ENCODE data around the gene POU3F1. TPM values are rescaled to one million over a fixed set of nuclear protein-coding genes. Genes with fewer than 3 reads are reported as not detected.

POU3F1 gene
- total RNA-seq, 3 donors from 2014 or later, result 0.29 TPM; not detected in 2

GRCh38 chr1:38087676-38088075 is 41.1 kb upstream of the POU3F1 start:
- TF ChIP-seq, protein P1, sequence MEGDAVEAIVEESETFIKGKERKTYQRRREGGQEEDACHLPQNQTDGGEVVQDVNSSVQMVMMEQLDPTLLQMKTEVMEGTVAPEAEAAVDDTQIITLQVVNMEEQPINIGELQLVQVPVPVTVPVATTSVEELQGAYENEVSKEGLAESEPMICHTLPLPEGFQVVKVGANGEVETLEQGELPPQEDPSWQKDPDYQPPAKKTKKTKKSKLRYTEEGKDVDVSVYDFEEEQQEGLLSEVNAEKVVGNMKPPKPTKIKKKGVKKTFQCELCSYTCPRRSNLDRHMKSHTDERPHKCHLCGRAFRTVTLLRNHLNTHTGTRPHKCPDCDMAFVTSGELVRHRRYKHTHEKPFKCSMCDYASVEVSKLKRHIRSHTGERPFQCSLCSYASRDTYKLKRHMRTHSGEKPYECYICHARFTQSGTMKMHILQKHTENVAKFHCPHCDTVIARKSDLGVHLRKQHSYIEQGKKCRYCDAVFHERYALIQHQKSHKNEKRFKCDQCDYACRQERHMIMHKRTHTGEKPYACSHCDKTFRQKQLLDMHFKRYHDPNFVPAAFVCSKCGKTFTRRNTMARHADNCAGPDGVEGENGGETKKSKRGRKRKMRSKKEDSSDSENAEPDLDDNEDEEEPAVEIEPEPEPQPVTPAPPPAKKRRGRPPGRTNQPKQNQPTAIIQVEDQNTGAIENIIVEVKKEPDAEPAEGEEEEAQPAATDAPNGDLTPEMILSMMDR (IDR thresholded peaks at IDR 0.05), result no peak
- no peak for TF ChIP-seq POLR2AphosphoS5 (IDR thresholded peaks at IDR 0.05)
- H3K36me3 ChIP-seq, result no peaks in the 10 kb centered on the region
- intact Hi-C loops (cut with DNase I; ENCODE audit: low total_unique reads), result loop anchor here (5.0 kb wide), 1 partner anchor 585 kb away; no protein-coding TSS in a partner anchor

GRCh38 chr1:38085666-38086330 is 39.2 kb upstream of the POU3F1 start:
- H3K9me3 ChIP-seq, result no peaks in the 10 kb centered on the region
- H3K36me3 ChIP-seq, result no peaks in the 10 kb centered on the region
- no peaks in the 10 kb centered on the region for H3K4me1 ChIP-seq
- no peak overlapping the region for H3K4me3 ChIP-seq
- no peak overlapping the region for H3K27ac ChIP-seq
- no peak for DNase-seq (ENCODE audit: low spot score in 2 of 2)
- no peaks in the 10 kb centered on the region for H3K27me3 ChIP-seq
- intact Hi-C loops (cut with DNase I; ENCODE audit: low total_unique reads), result loop anchor here (5.0 kb wide), 1 partner anchor 587 kb away; no protein-coding TSS in a partner anchor
- TF ChIP-seq POLR2AphosphoS5 (IDR thresholded peaks at IDR 0.05), result no peak
- TF ChIP-seq, protein P1 (IDR thresholded peaks at IDR 0.05), result no peak
- no peak for TF ChIP-seq POLR2A (IDR thresholded peaks at IDR 0.05)

More at GRCh38 chr1:38087676-38088075, 41.1 kb upstream of the POU3F1 start:
- no peaks in the 10 kb centered on the region for H3K9me3 ChIP-seq
- H3K4me3 ChIP-seq, result no peak overlapping the region
- H3K4me1 ChIP-seq, result no peaks in the 10 kb centered on the region
- no peaks in the 10 kb centered on the region for H3K27me3 ChIP-seq
- no peak overlapping the region for H3K27ac ChIP-seq
- no peak for DNase-seq (ENCODE audit: low spot score in 2 of 2)

DNA sequence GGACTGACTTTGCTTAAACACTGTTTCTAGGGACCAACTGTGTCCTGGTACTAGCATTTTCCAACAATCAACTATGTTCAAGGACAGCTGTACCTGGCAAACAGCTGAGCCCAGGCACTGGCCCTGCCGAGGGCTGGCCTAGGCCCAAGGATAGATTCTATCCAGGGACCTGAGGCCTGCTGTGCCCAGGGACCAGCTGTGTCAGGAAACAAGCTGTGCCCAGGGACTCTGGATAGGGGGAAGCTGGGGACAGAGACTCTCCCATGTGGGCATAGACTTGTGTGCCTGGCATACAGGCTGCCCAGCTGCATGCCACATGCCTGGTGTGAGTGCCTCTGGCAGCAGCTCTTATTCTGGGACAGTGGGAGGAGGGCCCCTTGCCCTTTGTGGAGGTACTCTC is 38.1 kb upstream of the POU3F1 start:
- TF ChIP-seq, protein P1 (IDR thresholded peaks at IDR 0.05), result no peak
- TF ChIP-seq POLR2A (IDR thresholded peaks at IDR 0.05) (no peak), POLR2AphosphoS5 (IDR thresholded peaks at IDR 0.05) (no peak)
- Histone ChIP-seq H3K36me3 (no peaks in the 10 kb centered on the region), H3K4me3 (no peak overlapping the region), H3K9me3 (no peaks in the 10 kb centered on the region), H3K4me1 (no peaks in the 10 kb centered on the region), H3K27ac (no peak overlapping the region), H3K27me3 (no peaks in the 10 kb centered on the region)
- intact Hi-C loops (cut with DNase I; ENCODE audit: low total_unique reads), result loop anchor here (5.0 kb wide), 1 partner anchor 588 kb away; no protein-coding TSS in a partner anchor
- DNase-seq (ENCODE audit: low spot score in 2 of 2), result no peak

DNA sequence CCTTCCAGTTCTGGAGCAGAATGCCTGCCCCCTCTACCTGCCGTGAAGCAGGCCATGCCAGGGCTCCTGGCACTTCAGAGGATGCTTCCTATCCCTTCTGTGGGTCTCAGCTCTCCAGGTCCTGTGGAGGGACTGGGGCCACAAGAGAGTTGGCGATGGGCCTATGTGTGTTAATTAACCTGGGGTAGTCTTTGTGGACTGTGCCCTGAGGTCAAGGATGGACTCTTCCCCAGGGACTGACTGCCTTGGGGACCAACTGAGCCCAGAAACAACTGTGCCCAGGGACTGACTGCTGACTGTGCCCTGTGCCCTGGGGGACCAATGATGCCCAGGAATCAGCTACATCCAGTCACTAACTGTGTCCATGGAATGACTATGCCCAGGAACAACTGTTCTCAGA is 37.5 kb upstream of the POU3F1 start:
- Histone ChIP-seq H3K9me3 (no peaks in the 10 kb centered on the region), H3K27ac (no peak overlapping the region), H3K4me1 (no peaks in the 10 kb centered on the region), H3K36me3 (no peaks in the 10 kb centered on the region), H3K4me3 (no peak overlapping the region), H3K27me3 (no peaks in the 10 kb centered on the region)
- TF ChIP-seq POLR2A (IDR thresholded peaks at IDR 0.05) (no peak), POLR2AphosphoS5 (IDR thresholded peaks at IDR 0.05) (no peak)
- TF ChIP-seq, protein P1 (IDR thresholded peaks at IDR 0.05), result no peak
- no peak for DNase-seq (ENCODE audit: low spot score in 2 of 2)
- intact Hi-C loops (cut with DNase I; ENCODE audit: low total_unique reads), result no loop called here

- Histone ChIP-seq H3K9me3 (no peaks in the 10 kb centered on the region), H3K27ac (no peak overlapping the region), H3K36me3 (no peaks in the 10 kb centered on the region), H3K27me3 (no peaks in the 10 kb centered on the region), H3K4me3 (no peak overlapping the region), H3K4me1 (no peaks in the 10 kb centered on the region)
- DNase-seq (ENCODE audit: low spot score in 2 of 2), result no peak
- TF ChIP-seq, protein P1 (IDR thresholded peaks at IDR 0.05), result no peak
- no peak for TF ChIP-seq POLR2AphosphoS5 (IDR thresholded peaks at IDR 0.05)
- TF ChIP-seq POLR2A (IDR thresholded peaks at IDR 0.05), result no peak
- intact Hi-C loops (cut with DNase I; ENCODE audit: low total_unique reads), result no loop called here
Observed at GRCh38 chr1:38083541-38083940, 36.9 kb upstream of the POU3F1 start.
